DMS114 treated with DMSO at 0.1 percent for 48 hours (cell line): ENCODE results near the gene TIMP4.

ENCODE experiments used
- DNase-seq: peaks from one replicate; lab custom pipeline; 2025; ENCODE audit not compliant: unreplicated experiment; lab: John Stamatoyannopoulos, UW

The TIMP4 gene

DNA sequence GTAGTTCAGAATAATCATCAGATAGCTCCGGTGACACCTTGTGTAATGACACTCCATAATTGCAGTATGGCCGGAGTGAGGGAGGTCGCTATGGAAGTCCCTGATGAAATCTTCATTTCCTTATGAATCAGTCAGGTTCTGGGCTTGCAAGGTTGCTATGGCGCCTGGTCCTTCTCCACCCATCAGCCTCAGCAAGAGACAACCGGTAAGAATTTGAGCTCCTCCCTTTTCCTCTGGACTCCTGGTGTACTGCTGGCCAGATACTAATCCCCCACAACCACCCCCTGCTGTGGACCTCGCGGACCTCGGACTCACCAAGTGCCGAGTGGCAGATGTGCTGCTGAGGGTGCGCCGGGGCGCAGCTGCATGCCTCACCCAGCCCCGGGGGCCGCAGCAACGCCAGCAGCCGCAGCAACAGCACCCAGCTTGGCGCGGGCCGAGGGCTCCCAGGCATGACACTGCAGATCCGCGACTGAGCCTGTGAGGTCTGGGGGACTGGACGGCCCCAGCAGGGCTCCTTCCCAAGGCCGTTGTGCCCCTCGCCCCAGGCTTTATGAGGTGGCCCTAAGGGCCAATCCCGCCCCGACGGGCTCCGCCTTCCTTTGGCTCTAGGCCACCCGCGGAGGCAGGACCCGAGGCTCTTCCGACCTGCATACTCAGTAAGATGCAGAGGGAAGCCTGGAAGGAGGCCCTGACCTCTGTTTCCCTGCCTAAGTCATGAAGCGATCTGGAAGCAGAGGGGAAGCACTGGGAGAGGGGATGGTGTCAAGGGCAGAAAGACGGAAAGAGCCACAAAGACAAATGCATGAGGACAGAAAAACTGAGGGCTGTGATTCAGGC, at the start of gene TIMP4:
TSS of gene TIMP4 (minus strand) at position 526 of the 840 bp plus-strand sequence. CDS start at position 454, 72 bp downstream.
- no peak for DNase-seq

DNA sequence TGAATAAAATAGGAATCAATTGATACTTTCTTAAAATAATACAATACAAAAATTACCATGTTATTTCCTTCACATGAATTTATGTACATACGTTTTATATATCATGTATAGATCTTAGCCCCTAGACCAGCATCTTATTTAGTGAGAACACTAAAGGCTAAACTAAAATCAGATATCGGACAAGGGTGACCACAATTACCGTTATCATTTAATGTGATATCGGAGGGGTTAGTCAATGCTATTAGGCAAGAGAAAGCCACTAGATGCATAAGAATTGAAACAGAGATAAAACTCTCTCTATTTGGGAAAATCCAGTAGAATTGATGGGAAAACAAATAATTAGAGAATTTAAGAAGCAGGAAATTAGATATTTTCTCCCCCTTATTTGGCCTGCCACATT, 46.5 kb upstream of the TIMP4 start:
- DNase-seq = no peak

DNA sequence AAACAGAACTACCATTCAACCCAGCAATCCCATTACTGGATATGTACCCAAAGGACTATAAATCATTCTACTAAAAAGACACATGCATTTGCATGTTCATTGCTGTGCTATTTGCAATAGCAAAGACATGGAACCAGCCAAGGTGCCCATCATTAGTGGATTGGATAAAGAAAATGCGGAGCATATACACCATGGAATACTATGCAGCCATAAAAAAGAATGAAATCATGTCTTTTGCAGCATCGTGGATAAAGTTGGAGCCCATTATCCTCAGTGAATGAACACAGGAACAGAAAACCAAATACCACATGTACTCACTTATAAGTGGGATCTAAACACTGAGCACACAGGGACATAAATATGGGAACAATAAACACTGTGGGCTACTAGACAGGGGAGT, 43.1 kb upstream of the TIMP4 start:
- no peak for DNase-seq

DNA sequence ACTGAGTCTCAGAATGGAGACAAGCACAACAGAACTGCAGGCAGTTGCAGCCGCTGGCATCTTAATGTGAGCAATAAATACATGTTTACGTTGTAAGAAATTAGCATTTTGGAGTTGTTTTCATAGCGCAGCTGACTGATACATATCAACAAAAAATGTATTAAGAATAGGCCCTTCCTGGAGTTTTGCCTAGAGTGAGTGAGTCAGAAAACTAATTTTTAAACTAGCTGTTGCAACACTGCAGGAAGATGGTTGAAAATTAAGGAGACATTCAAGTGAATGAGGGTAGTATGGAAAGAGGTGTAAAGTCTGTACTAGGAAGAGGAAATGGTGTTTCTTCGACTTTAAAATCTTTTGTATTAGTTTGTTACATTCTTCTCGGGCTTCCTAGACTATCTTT, 39.6 kb upstream of the TIMP4 start:
- no peak for DNase-seq

DNA sequence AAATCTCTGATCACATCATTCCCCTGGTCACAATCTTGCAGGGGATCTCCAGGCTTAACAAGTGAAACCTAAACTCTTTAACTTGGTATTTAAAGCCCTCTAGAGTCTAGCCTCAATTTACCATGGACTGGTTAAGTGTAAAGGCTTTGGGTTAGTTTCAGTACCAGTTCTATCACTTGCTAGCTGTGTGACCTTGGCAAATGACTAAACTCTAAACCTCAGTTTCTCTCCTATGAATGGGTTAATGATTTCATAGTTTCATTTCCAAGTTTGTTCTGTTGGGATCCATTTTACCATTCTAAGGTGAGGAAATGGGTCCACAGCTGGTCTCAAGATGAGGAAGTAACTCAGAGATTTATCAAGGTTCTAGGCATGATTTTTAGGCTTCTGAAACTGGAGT, 38.8 kb upstream of the TIMP4 start:
- no peak for DNase-seq

DNA sequence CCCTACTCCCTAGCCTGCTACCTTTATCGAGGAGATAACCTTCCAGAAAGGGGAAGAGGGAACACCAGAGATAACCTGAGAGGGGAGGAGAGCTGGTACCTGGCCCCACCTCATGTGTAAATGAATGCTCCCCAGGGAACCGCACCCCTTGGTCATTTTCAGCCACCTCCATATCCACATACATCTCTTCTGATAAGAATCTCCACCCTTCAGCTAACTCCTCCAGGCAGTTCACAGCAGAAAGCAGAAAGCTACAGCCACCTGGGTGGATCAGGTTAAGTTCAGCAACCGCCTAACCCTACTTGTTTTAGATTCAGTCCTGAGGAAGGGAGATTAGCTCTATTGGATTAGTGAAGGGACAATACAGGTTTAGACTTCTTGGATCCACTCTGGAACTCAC, 38.0 kb upstream of the TIMP4 start:
- no peak for DNase-seq

DNA sequence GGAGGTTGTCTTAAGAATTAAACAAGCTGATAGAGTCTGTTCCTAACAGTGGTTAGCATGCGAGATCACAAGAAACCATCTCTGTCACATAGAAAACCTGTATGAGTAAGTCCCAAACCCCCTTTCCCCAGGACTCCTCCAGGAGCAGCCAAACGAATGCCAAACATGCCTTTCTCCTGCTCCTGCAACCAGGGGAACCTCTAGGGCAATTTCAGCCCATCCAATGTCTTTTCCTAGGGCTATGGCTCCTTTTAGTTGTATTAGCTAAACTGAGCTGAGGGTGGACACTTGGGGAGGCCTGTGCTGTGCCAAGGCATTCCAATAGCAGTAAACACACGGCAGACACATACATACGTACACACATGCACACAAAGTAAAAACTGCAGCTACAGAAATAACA, 36.5 kb upstream of the TIMP4 start:
- DNase-seq = no peak

DNA sequence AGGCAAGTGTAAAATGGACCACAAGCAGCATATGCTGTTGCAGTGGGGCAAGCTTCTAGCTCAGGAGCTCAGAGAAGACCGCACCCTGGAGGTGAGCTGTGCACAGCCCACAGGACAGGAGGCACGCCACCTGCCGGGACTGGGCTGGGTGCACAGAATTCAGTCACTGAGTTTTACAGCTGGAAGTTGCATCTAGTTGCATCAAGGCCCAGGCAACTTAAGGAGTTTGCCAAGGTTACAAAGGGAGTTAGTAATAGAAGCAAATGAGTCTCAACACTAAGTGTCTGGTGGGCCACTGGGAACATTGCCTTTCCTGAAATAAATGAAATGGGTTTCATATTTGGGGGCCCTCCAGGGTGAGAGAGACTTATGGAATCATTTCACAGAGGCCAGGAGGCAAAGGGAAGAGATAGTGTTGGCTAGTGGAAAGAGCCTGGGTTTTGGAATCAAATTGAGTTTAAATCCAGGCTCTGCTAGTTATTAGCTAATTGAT, 36.0 kb upstream of the TIMP4 start:
- no peak for DNase-seq

DNA sequence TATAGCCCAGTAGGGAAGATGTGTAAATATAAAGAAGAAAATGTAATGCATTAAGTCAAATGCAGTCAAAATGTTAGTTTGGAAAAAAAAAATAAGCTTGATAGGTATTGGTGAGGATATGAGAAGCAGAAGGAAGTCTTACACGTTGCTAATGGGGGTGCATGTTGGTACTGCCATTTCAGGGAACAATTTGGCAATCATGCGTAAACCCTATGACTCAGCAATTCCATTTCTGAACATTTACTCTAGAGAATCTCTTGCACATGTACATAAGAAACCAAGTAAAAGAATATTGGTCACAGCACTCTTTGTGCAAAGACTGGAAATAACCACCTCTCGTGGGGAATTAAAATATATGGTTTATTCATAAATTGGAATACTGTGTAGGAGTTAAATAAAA, 35.5 kb upstream of the TIMP4 start:
- no peak for DNase-seq

DNA sequence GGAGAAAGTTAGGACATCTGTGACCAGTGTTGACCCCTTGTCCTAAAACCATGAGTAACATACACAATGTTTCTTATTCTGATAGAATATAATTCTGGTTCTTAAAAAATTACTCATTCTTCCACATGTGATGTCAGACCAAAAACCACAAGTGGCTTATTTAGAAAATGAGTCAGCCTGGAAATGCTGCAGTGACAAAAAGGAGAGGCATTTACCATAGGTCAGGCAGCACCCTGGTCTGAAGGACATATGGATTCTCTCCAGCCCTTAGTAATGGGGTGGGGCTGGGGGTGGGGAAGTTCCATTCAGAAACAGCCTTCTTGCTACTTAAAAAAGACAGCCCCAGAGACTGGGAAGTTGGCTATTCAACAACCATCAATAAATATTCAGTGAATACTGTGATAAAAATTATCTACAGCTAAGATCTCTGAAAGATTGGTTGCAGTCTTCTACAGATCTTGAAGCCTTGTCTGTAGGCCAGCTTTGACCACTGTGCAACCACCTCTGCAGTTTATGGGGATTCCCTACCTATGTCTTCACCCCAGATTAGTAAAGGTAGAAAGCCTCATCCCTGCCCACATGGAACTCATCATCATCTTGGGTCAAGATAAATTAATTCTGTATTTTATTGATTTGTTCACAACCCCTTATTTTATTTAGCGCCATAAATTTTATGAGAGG, 34.9 kb upstream of the TIMP4 start:
- DNase-seq = no peak

DNA sequence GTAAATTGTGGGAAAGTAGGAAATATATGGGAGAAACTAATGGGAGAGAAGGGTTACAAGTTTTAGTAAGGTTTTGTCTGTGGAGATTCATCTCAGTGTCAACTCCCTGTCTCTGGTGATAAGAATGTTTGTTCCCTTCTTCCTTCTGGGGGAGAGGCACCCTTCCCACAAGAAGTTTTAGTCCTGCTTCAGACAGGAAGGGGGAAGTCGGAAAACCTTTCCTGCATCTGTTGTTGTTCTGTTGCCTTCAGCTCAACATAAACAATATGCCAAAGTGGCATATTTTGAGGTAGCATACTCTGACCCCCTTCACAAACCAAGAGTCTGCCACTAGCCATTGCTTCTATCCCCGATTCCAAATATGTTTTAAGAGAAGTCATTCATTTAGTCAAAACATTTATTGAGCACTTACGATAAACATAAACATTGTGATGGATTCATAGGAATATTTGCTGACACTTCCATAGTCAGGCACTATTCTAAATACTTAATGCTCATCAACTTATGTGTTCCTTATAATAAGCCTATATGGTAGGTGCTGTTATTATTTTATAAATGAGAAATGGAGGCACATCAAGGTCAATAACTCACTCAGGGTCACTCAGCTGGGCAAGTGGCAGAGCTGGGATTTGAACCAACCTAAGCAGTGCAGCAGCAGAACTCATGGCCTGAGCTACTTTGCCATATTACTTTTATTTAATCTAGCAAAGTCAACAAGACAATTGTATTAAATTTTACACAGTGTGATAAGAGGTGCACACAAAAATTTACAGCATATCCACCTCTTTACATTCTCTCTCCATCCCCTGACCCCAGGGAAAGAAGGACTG, 34.2 kb upstream of the TIMP4 start:
- no peak for DNase-seq

DNA sequence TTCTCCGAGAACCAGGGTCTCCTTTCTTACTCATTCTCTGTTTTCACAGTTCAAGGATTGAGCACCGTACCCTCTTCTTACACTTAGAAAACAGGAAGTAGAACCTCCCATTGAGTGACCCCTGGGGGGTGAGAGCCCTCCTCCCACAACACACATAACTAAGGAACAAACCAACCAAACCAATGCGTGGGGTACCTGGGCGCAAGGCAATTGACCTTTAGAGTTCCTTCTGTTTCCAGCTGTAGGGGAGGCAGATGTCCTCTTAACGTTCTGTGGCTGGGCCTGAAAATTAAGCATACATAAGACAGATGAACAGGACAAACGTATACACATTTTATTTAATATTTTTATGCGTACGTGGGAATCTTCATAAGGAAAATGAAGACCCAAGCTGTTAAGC, 33.5 kb upstream of the TIMP4 start:
- DNase-seq = no peak

DNA sequence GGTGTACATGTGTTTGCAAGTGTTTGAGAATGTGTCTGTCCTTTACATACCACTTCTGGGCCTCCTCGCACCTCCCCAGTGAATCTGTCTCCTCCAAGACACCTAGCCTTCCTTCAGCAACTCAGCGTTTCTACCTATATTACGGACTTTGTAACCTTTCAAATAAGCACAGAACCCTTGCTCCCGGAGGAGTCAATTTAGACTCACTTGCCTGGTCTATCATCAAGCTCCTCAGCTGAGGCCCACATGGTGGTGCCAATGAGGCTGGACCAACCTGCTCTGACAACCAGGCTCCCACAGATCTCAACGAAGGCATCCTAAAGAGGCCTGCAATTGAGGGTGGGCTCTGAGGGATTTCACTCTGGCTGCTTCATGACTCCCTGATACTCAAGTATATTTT, 32.8 kb upstream of the TIMP4 start:
- DNase-seq = no peak

DNA sequence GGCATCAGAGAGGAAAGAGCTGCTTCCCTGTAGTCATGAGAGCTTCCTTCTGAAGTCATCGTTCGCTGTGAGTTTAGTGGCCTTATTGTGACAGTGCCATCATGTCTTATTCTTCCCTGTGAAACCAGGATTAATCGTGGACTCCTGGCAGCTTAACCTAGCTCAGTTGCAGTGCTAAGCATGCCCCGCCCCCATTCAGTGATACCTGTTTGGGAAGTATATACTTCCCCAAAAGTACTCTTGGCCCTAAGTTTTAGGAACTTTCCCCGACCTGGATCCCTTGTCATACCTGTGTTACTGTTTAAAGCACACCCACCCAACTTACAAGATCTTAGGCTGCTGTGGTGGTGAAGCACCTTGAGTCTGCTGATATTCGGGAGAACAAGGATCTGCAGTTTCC, 32.1 kb upstream of the TIMP4 start:
- DNase-seq = no peak

DNA sequence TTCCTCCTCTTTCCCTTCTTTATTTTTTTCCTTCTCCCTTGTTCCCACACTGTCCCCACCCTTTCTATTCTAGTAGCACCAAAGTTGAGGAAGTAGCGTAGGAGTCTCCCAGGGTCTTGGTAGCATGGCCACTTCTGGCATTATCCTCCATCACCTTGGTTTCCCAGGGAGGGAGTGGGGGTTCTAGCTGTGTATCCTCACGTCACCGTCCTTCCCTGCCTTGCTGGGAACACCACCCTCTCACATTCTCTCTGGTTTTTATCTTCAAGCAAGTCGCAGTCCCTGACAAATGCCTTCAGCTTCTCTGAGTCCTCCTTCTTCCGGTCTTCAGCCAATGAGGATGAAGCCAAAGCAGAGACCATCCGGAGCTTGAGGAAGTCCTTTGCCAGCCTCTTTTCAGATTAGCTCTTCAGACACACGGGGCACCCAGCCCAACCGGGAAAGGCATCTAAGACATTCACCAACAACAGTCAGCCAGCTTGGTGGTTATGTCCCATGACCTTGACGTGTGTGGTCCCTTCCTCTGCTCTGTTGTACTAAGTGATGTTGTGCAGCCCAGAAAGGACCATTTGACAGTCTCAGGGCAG, 31.6 kb upstream of the TIMP4 start:
- no peak for DNase-seq

DNA sequence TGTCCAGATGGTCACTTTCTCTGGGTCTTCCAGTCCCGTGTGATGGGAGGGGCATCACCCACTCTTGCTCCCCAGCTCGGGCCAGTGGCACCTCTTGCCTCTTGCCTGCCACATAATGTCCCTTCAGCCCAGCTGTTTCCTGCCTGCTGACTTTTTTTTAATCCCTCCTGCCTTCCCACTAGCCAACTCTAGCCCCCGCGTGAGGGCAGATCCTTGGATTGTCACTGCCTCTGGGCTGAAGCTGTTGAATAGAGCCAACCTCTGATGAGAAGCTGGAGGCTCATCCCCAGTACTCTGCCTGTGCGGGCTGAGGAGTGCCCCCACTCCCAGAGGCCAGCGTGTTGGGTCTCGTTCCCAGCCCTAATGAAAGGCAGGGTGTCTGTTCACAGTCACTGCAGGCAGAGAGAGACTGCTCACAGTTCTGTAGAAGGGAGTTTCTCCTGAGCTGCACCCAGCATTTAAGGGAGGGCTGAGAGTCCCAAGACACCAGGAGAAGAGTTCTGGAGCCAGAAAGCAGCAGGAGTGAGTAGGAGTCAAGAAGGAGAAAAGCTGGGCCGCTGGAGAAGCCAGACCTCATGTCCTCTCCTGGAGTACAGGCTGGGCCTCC, 30.1 kb upstream of the TIMP4 start:
- DNase-seq = no peak

DNA sequence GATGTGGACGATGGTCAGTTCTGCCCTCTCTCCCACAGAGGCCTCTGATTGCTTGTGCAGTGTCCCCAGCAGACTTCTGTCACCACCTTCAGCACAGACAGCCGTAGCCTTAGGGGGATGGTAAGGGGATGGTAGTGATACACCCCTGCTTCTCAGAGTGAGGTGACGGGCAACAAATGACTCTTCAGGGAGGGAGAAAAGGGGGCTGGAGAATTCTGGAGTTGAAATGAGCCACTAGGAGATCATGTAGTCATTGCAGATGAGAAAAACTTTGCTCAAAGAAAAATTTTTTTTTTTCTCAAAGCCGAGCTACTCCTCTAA, 29.6 kb upstream of the TIMP4 start:
- DNase-seq = no peak

DNA sequence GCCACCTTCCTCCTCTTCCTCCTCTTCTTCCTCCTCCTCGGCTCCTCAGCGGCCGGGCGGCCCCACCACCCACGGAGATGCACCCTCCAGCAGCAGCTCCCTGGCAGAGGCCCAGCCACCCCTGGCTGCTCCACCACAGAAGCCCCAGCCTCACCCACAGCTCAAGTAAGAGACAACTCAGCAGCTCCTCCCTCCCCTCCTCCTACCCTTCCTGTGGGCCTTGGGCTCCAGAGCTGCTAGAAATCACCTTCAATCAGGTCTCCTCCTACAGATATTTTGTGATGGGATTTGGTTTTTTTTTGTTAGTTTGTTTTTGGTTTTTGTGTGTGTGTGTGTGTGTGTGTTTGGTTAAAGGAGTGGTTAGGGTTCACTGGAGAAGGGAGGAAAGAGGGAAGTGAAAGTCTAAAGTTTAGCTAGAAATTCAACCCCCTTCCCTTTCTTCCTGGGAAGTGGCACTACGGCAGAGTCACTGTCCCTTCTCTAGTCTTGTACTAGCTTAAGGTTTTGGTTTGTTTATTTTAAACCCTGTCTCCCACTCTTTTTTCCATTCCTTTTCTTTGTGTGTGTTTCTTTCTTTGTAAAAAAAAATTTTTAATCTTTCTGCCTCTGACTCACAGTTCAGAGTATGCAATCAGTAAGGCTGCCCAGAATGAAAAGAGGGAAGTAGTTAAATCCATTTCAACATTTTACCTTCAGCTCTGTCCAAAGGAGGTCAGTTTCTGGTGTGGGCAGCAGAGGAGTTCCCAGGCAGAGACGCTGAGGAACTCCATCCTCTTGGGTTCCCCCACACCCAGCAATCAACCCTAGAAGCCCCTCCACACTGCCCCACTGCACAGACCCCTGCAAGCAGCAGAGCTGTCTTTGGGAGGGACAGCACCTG, 29.0 kb upstream of the TIMP4 start:
- DNase-seq = no peak

DNA sequence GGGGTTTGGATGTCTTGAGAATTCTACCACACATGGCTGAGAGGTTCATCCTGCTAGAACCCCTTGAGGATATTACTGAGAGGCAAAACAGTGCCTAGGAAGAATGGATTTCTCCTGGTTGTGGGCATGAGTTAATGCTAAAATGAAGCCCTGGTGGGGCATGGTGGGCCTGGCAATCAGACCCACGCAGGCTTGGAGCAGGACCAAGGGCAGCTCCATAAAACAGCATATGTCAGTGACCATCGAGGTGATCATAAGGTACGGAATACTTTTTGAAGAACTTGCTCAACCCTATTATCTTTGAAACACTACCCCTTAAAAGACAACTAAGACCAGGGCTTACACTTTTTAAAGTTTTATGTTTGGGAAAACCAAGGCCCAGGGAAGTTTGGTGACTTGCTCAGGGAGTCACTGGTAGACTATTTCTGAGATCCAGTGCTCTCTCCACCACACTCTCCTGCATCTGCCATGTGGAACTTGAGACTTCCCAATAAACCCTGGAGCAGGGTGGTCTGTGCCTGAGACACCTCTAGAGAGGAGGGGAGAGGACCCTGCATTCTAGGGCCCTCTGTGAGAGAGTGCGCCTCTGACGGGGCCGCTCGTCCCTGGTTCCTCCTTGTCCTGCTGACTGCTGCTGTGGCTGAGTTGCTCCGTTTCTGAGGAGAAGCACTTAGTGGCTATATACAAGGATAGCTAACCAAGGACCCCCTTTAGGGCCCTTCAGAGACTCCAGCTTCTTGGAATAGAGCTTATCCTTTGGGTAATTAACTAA, 28.0 kb upstream of the TIMP4 start:
- DNase-seq = no peak
